Ramos (cell line): ENCODE data around the gene EFCC1.

Experiments used
- in situ Hi-C: fragments of 300-500 bp; cut with MboI; formaldehyde crosslinking; loops from one replicate; pipeline ENCODE4 v1.14.3; 2022; ENCODE audit warnings: low sequenced_read_pairs; ENCODE audit not compliant: unreplicated experiment

EFCC1 gene

GRCh38 chr3:129013491-129013891, 12.4 kb downstream of the EFCC1 start:
- in situ Hi-C loops = no loop called here

DNA sequence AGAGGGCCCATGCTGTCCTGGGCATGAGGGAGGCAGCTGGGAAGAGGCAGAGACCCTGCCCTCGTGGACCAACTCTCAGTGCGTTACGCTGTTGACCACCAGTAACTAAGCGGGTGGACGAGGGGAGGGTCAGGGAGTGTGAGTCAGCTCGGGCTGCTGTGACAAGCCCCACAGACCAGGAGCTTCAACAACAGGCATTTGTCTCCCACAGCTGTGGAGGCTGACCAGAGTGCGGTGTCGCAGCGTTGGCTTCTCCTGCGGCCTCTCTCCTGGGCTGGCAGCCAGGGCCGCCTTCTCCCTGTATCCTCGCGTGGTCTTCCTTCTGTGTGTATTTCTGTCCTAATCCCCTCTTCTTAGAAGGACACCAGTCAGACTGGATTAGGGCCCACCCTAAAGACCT, 13.0 kb downstream of the EFCC1 start:
- in situ Hi-C loops = no loop called here

GRCh38 chr3:129014793-129015345, 13.8 kb downstream of the EFCC1 start:
- in situ Hi-C loops = no loop called here

GRCh38 chr3:129015388-129016105, 14.4 kb downstream of the EFCC1 start:
- in situ Hi-C loops = no loop called here

- in situ Hi-C loops = no loop called here
Measured at GRCh38 chr3:129016356-129016719, 15.2 kb downstream of the EFCC1 start.

DNA sequence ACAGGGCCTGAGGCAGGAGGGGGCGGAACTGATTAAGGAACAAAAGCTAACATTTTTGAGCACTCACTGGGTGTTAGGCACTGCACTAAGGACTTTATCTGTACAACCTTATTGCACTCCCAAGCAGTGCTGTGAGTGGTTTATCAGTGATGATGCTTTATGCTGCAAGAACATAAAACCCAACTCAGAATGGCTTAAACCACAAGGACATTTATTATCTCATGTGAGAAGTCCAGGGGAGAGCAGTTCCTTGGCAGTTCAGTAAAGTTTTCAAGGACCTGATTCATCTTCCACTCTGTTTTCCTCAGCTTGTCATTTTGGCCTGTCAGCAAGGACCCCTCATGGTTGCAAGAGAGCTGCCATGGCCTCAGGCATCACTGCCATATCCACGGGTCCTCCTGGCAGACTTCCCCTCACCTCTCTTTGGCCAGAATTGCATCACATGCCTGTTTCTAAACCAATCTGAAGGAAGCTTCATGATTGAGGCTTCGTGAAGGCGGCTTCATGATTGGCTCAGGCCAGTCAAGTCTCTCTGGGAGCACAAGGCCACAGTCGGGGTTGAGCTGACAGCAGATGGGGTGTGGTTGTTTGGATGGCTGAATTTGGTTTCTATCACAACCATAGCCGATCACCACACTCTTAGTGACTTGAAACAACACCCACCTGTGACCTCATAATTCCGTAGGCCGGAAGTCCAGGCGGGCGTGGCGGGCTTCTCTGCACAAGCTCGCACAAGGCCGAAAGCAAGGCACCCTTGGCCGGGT, 15.8 kb downstream of the EFCC1 start:
- in situ Hi-C loops = no loop called here

DNA sequence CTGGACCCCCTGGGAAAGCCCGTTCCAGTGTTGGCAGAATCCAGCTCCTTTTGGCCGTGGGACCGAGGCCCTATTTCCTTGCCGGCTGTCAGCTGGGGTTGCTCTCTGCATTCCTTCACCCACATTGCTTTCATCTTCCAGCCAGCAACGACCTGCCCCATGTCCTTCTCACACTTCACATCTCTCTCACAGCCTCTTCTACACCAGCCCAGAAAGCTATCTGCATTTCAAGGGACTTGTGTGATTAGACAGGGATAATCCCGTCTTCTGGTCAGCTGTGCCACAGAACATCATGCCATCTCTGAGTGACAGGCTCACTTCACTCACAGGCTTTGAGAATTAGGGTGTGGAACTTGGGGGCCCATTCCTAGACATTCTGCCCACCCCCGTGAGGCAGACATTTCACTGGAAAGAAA, 16.4 kb downstream of the EFCC1 start:
- in situ Hi-C loops = no loop called here

- in situ Hi-C loops = no loop called here
Measured at GRCh38 chr3:129018271-129018670, 17.2 kb downstream of the EFCC1 start.

- in situ Hi-C loops = no loop called here
Measured at GRCh38 chr3:129018751-129019150, 17.6 kb downstream of the EFCC1 start.

DNA sequence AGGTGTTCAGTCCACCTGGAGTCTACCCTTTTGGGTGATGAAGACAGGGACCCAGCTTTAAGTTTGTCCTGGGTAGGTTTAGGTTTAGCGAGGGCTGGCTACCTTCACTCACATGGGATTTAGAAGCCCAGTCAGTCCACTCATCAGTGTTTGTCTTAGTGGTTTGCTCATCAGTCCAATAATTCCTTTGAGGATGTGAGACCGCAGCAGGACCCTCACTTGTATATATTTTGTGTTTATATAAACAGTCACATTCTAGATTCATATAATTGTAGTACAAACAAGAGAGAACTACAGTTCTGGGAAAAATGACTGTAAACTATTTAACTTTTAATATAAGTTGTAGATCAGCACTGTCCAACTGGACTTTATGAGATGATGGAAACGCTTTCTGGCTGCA, 18.2 kb downstream of the EFCC1 start:
- in situ Hi-C loops = no loop called here

DNA sequence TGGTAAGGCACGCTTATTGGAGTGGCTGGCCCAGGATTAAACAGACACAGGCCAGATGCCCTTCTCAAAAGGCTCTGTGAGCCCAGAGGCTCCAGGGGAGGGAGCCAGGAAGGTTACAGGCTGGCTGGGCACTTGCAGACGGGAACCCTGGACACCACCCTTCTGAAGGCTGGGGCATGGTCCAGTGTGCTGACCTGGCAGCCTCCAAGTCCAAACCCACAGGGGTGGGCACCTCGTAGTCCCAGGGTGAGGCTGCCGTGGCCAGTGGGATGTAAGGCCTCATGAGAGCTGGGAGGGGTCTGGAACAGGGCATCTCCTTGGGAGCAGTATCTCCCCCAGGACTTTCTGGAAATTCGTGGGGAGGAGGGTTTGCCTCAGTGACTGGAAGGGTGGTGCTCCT, 19.6 kb downstream of the EFCC1 start:
- in situ Hi-C loops = no loop called here

- in situ Hi-C loops = no loop called here
Measured at GRCh38 chr3:129021140-129021551, 20.0 kb downstream of the EFCC1 start.

GRCh38 chr3:129022114-129023007, 21.3 kb downstream of the EFCC1 start:
- in situ Hi-C loops = no loop called here

- in situ Hi-C loops = no loop called here
Measured at GRCh38 chr3:129023008-129023358, 21.9 kb downstream of the EFCC1 start.

GRCh38 chr3:129023909-129024308, 22.8 kb downstream of the EFCC1 start:
- in situ Hi-C loops = no loop called here

- in situ Hi-C loops = no loop called here
Measured at GRCh38 chr3:129025108-129025507, 24.0 kb downstream of the EFCC1 start.

- in situ Hi-C loops = no loop called here
Measured at GRCh38 chr3:129025691-129026435, 24.8 kb downstream of the EFCC1 start.

DNA sequence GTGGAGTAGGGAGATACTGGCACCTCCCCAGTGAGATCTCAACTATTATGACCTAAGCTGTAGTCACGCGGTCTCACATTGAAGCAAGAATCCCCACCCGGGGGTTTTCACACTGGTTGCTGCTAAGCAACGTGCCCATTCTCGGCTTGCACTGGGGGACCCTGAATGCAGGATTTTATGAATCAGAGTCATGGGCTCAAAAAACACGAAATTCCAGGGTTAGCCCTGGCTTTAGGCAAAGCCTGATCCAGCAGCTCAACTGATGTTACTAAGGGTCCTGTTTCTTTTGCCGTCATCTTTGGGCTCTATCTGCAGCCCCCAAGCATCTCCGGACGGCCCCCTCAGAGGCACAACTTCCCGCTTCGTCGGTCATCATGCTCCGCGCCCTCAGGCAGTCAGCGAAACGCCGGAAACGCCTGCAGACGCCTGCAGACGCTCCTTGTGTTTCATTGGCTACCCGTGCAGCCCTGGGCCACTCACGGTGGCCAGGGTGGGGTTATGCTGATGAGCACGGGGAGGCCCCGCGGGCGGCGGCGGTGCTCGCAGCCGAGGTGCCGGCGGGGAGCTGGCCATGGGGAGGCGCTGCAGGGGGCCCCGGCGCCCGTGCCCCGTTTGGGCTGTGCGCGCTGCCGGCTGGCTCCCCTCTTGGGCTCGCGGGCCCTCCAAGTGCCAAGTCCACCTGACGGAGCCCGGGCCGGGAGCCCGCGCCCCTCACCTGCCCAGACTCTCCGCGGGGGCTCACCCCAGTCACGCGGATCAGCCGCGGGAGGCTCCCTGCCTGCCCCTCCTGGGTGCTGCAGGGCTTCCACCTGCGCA, 25.8 kb downstream of the EFCC1 start:
- in situ Hi-C loops = no loop called here

GRCh38 chr3:129027544-129027880, 26.4 kb downstream of the EFCC1 start:
- in situ Hi-C loops = no loop called here
